Measurements from ENCODE around the gene RYR2. TPM values are rescaled to one million over a fixed set of nuclear protein-coding genes. Genes with fewer than 3 reads are reported as not detected.

The RYR2 gene
- polyA plus RNA-seq, 3 donors from 2014 or later: 0.12 to 0.18 TPM; not detected in 1

- H3K4me3 Mint-ChIP-seq: no peak overlapping the region
- H3K9me3 Mint-ChIP-seq: peaks cover 0 to 4% (median 2%) of the 10 kb centered on the region in 6 donors
- no peak for DNase-seq
Measured at GRCh38 chr1:237492359-237492758, 450.4 kb downstream of the RYR2 start.

GRCh38 chr1:237500566-237500965, 458.6 kb downstream of the RYR2 start:
- Mint-ChIP-seq H3K27me3 (ENCODE audit: low read depth in 3 of 3) (peaks cover 0 to 3% (median 0%) of the 10 kb centered on the region in 3 donors), H3K27ac (no peak overlapping the region), H3K4me3 (no peak overlapping the region), H3K36me3 (no peaks in the 10 kb centered on the region), H3K9me3 (peaks cover 0 to 7% (median 0%) of the 10 kb centered on the region in 6 donors), H3K4me1 (no peaks in the 10 kb centered on the region)
- DNase-seq: no peak

More at GRCh38 chr1:237492359-237492758, 450.4 kb downstream of the RYR2 start:
- H3K36me3 Mint-ChIP-seq: no peaks in the 10 kb centered on the region
- no peaks in the 10 kb centered on the region for H3K4me1 Mint-ChIP-seq
- no peak overlapping the region for H3K27ac Mint-ChIP-seq
- peaks cover 0 to 2% (median 0%) of the 10 kb centered on the region in 3 donors for H3K27me3 Mint-ChIP-seq (ENCODE audit: low read depth in 3 of 3)

GRCh38 chr1:237503292-237503691, 461.3 kb downstream of the RYR2 start:
- no peak overlapping the region for H3K27ac Mint-ChIP-seq
- no peak for DNase-seq
- no peak overlapping the region for H3K4me3 Mint-ChIP-seq
- no peaks in the 10 kb centered on the region for H3K36me3 Mint-ChIP-seq
- H3K4me1 Mint-ChIP-seq: no peaks in the 10 kb centered on the region
- peaks cover 0 to 10% (median 2%) of the 10 kb centered on the region in 6 donors for H3K9me3 Mint-ChIP-seq
- peaks cover 0 to 5% (median 0%) of the 10 kb centered on the region in 3 donors for H3K27me3 Mint-ChIP-seq (ENCODE audit: low read depth in 3 of 3)

GRCh38 chr1:237507005-237507404, 465.0 kb downstream of the RYR2 start:
- H3K9me3 Mint-ChIP-seq: peaks cover 0 to 12% (median 5%) of the 10 kb centered on the region in 6 donors
- peak overlapping the region in 1 of 5 donors; percentile 35 for H3K4me3 Mint-ChIP-seq
- H3K27me3 Mint-ChIP-seq (ENCODE audit: low read depth in 3 of 3): peaks cover 0 to 4% (median 3%) of the 10 kb centered on the region in 3 donors
- H3K27ac Mint-ChIP-seq: no peak overlapping the region
- no peaks in the 10 kb centered on the region for H3K36me3 Mint-ChIP-seq
- DNase-seq: peak in 1 of 3 donors; percentile 1
- H3K4me1 Mint-ChIP-seq: no peaks in the 10 kb centered on the region

- Mint-ChIP-seq H3K4me1 (no peaks in the 10 kb centered on the region), H3K9me3 (peaks cover 0 to 10% (median 5%) of the 10 kb centered on the region in 6 donors), H3K4me3 (no peak overlapping the region), H3K27me3 (ENCODE audit: low read depth in 3 of 3) (peaks cover 0 to 6% (median 3%) of the 10 kb centered on the region in 3 donors), H3K36me3 (no peaks in the 10 kb centered on the region), H3K27ac (no peak overlapping the region)
- DNase-seq: no peak
Measured at GRCh38 chr1:237509748-237510147, 467.8 kb downstream of the RYR2 start.

- H3K4me1 Mint-ChIP-seq: no peaks in the 10 kb centered on the region
- peaks cover 2 to 4% (median 3%) of the 10 kb centered on the region in 3 donors for H3K27me3 Mint-ChIP-seq (ENCODE audit: low read depth in 3 of 3)
- no peak overlapping the region for H3K27ac Mint-ChIP-seq
- peaks cover 0 to 25% (median 16%) of the 10 kb centered on the region in 6 donors for H3K9me3 Mint-ChIP-seq
- no peaks in the 10 kb centered on the region for H3K36me3 Mint-ChIP-seq
- no peak for DNase-seq
- H3K4me3 Mint-ChIP-seq: no peak overlapping the region
Measured at GRCh38 chr1:237525102-237525501, 483.1 kb downstream of the RYR2 start.

- H3K4me1 Mint-ChIP-seq: no peaks in the 10 kb centered on the region
- no peak overlapping the region for H3K4me3 Mint-ChIP-seq
- no peak overlapping the region for H3K27ac Mint-ChIP-seq
- H3K9me3 Mint-ChIP-seq: peaks cover 0 to 21% (median 9%) of the 10 kb centered on the region in 6 donors
- H3K36me3 Mint-ChIP-seq: no peaks in the 10 kb centered on the region
- no peak for DNase-seq
- peaks cover 2 to 3% (median 2%) of the 10 kb centered on the region in 3 donors for H3K27me3 Mint-ChIP-seq (ENCODE audit: low read depth in 3 of 3)
Measured at GRCh38 chr1:237527761-237528160, 485.8 kb downstream of the RYR2 start.

- H3K9me3 Mint-ChIP-seq: peaks cover 0 to 21% (median 8%) of the 10 kb centered on the region in 6 donors
- no peak for DNase-seq
- peaks cover 2 to 3% (median 2%) of the 10 kb centered on the region in 3 donors for H3K27me3 Mint-ChIP-seq (ENCODE audit: low read depth in 3 of 3)
- no peaks in the 10 kb centered on the region for H3K36me3 Mint-ChIP-seq
- H3K27ac Mint-ChIP-seq: no peak overlapping the region
- no peak overlapping the region for H3K4me3 Mint-ChIP-seq
- H3K4me1 Mint-ChIP-seq: no peaks in the 10 kb centered on the region
Measured at GRCh38 chr1:237528545-237528944, 486.6 kb downstream of the RYR2 start.

- peaks cover 0 to under 1% (median 0%) of the 10 kb centered on the region in 3 donors for H3K27me3 Mint-ChIP-seq (ENCODE audit: low read depth in 3 of 3)
- H3K4me1 Mint-ChIP-seq: no peaks in the 10 kb centered on the region
- H3K4me3 Mint-ChIP-seq: no peak overlapping the region
- peaks cover 0 to 5% (median 0%) of the 10 kb centered on the region in 6 donors for H3K9me3 Mint-ChIP-seq
- no peak for DNase-seq
- no peak overlapping the region for H3K27ac Mint-ChIP-seq
- no peaks in the 10 kb centered on the region for H3K36me3 Mint-ChIP-seq
Measured at GRCh38 chr1:237539055-237539454, 497.1 kb downstream of the RYR2 start.

- Mint-ChIP-seq H3K36me3 (no peaks in the 10 kb centered on the region), H3K27me3 (ENCODE audit: low read depth in 3 of 3) (peaks cover 0 to 2% (median 2%) of the 10 kb centered on the region in 3 donors), H3K27ac (no peak overlapping the region), H3K4me1 (no peaks in the 10 kb centered on the region), H3K9me3 (peaks cover 0 to 3% (median 0%) of the 10 kb centered on the region in 6 donors), H3K4me3 (no peak overlapping the region)
- DNase-seq: no peak
Measured at GRCh38 chr1:237542525-237543418, 500.8 kb downstream of the RYR2 start.

GRCh38 chr1:237553078-237553477, 511.1 kb downstream of the RYR2 start:
- Mint-ChIP-seq H3K27me3 (ENCODE audit: low read depth in 3 of 3) (peaks cover 0 to 4% (median 0%) of the 10 kb centered on the region in 3 donors), H3K4me3 (no peak overlapping the region), H3K9me3 (peaks cover 0 to 4% (median 1%) of the 10 kb centered on the region in 6 donors), H3K27ac (no peak overlapping the region), H3K4me1 (no peaks in the 10 kb centered on the region), H3K36me3 (no peaks in the 10 kb centered on the region)
- no peak for DNase-seq

GRCh38 chr1:237556911-237557310, 514.9 kb downstream of the RYR2 start:
- Mint-ChIP-seq H3K27ac (no peak overlapping the region), H3K27me3 (ENCODE audit: low read depth in 3 of 3) (peaks cover 1 to 3% (median 1%) of the 10 kb centered on the region in 3 donors), H3K4me1 (no peaks in the 10 kb centered on the region), H3K9me3 (peaks cover 0 to 2% (median 0%) of the 10 kb centered on the region in 6 donors), H3K4me3 (no peak overlapping the region), H3K36me3 (no peaks in the 10 kb centered on the region)
- DNase-seq: no peak

GRCh38 chr1:237562242-237562823, 520.3 kb downstream of the RYR2 start:
- Mint-ChIP-seq H3K4me1 (no peaks in the 10 kb centered on the region), H3K36me3 (no peaks in the 10 kb centered on the region)
- peak; percentile 3 to 33 (median 16) for DNase-seq

GRCh38 chr1:237565236-237565635, 523.3 kb downstream of the RYR2 start:
- no peaks in the 10 kb centered on the region for H3K4me1 Mint-ChIP-seq
- H3K9me3 Mint-ChIP-seq: no peaks in the 10 kb centered on the region
- H3K27me3 Mint-ChIP-seq (ENCODE audit: low read depth in 3 of 3): peaks cover 0 to 1% (median 0%) of the 10 kb centered on the region in 3 donors
- no peak for DNase-seq
- H3K4me3 Mint-ChIP-seq: no peak overlapping the region
- H3K36me3 Mint-ChIP-seq: no peaks in the 10 kb centered on the region
- no peak overlapping the region for H3K27ac Mint-ChIP-seq

More at GRCh38 chr1:237562242-237562823, 520.3 kb downstream of the RYR2 start:
- peaks cover 0 to 2% (median 0%) of the 10 kb centered on the region in 6 donors for H3K9me3 Mint-ChIP-seq
- H3K4me3 Mint-ChIP-seq: no peak overlapping the region
- no peak overlapping the region for H3K27ac Mint-ChIP-seq
- H3K27me3 Mint-ChIP-seq (ENCODE audit: low read depth in 3 of 3): peaks cover 0 to 3% (median 1%) of the 10 kb centered on the region in 3 donors

Measured in immature natural killer cell (primary cell).